HCT116 (cell line): ENCODE results near the gene ETS2.

ENCODE experiments used
- CEBPB ChIP-seq: IDR thresholded peaks from 2 replicates; pipeline ENCODE4 v1.6.1; 2012; ENCODE audit warnings: low read depth
- ELF1 ChIP-seq: IDR thresholded peaks from 2 replicates; pipeline ENCODE4 v1.6.1; 2012; ENCODE audit warnings: low read depth, borderline replicate concordance
- EZH2phosphoT487 ChIP-seq: fragments of 200-600 bp; IDR thresholded peaks from 2 replicates; pipeline ENCODE4 v1.6.1; 2018; ENCODE audit warnings: antibody characterized with exemption, borderline replicate concordance
- JUND ChIP-seq: IDR thresholded peaks from 2 replicates; pipeline ENCODE4 v1.6.1; 2012
- POLR2A ChIP-seq: IDR thresholded peaks from 2 replicates; pipeline ENCODE4 v1.7.0; 2011; ENCODE audit warnings: borderline replicate concordance; ENCODE audit not compliant: insufficient read depth, insufficient read length; ENCODE audit errors: extremely low read depth
- POLR2AphosphoS5 ChIP-seq: IDR thresholded peaks from 2 replicates; pipeline ENCODE4 v1.6.1; 2011; ENCODE audit warnings: mild to moderate bottlenecking, low read depth, low read length, moderate library complexity
- SP1 ChIP-seq: IDR thresholded peaks from 2 replicates; pipeline ENCODE4 v1.6.1; 2012; ENCODE audit warnings: low read depth
- SRF ChIP-seq: IDR thresholded peaks from 2 replicates; pipeline ENCODE4 v1.6.1; 2012; ENCODE audit warnings: low read depth
- YY1 ChIP-seq: IDR thresholded peaks from 2 replicates; pipeline ENCODE4 v1.6.1; 2011; ENCODE audit warnings: low read length, low read depth, moderate library complexity, mild to moderate bottlenecking; ENCODE audit not compliant: insufficient replicate concordance; ENCODE audit errors: extremely low read depth
- ZFX ChIP-seq: fragments of 450-650 bp; IDR thresholded peaks from 2 replicates; pipeline ENCODE4 v1.6.1; 2017
- TF ChIP-seq, protein P1 (sequence below), 3 experiments: fragments of 200-600 bp in 1 of 3; sonication (generic) in 1 of 3; IDR thresholded peaks in 2 of 3; conservative IDR thresholded peaks in 1 of 3; 2 replicates each; pipeline ENCODE4 v1.5.1; 2012 to 2017; ENCODE audit warnings: low read depth in 2 of 3, low read length in 2 of 3, antibody characterized with exemption in 1 of 3, borderline replicate concordance in 1 of 3, control low read depth in 1 of 3, mild to moderate bottlenecking in 1 of 3, mixed read lengths in 1 of 3, mixed run types in 1 of 3, moderate library complexity in 1 of 3; ENCODE audit not compliant: insufficient read depth in 1 of 3
- TF ChIP-seq, protein P2 (sequence below): IDR thresholded peaks from 2 replicates; pipeline ENCODE4 v1.6.1; 2012
- TF ChIP-seq, protein P3 (sequence below): IDR thresholded peaks from 2 replicates; pipeline ENCODE4 v1.6.1; 2012; ENCODE audit warnings: low read depth

DNA sequence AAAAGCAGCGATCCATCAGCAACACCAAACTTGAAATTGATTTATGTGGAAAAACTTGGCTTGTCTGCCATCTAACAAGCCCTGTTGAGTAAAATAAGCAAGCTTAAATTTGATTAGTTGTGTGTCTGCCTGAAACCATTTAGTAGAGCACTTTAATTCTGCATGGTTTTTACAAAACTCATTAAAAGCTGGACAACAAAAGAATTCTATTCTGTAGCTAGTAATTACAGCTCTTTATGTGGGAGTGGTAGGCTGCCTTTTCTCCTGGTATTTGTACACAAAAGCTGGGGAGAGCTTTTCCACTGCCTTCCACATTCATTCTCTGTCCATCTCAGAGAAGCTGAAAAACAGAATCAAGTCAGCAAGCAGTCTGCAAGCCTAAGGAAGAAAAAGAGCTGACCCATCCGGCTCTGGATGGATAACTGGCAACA is 1.7 kb downstream of the ETS2 start:
- TF ChIP-seq, protein P1, sequence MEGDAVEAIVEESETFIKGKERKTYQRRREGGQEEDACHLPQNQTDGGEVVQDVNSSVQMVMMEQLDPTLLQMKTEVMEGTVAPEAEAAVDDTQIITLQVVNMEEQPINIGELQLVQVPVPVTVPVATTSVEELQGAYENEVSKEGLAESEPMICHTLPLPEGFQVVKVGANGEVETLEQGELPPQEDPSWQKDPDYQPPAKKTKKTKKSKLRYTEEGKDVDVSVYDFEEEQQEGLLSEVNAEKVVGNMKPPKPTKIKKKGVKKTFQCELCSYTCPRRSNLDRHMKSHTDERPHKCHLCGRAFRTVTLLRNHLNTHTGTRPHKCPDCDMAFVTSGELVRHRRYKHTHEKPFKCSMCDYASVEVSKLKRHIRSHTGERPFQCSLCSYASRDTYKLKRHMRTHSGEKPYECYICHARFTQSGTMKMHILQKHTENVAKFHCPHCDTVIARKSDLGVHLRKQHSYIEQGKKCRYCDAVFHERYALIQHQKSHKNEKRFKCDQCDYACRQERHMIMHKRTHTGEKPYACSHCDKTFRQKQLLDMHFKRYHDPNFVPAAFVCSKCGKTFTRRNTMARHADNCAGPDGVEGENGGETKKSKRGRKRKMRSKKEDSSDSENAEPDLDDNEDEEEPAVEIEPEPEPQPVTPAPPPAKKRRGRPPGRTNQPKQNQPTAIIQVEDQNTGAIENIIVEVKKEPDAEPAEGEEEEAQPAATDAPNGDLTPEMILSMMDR (IDR thresholded peaks at IDR 0.05 in 2 of 3, conservative IDR thresholded peaks at IDR 0.05 in 1 of 3; ENCODE audit: borderline replicate concordance in 1 of 3, insufficient read depth in 1 of 3, low read depth in 2 of 3, low read length in 2 of 3), result no peak
- TF ChIP-seq, protein P2, sequence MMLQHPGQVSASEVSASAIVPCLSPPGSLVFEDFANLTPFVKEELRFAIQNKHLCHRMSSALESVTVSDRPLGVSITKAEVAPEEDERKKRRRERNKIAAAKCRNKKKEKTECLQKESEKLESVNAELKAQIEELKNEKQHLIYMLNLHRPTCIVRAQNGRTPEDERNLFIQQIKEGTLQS, result no peak
- TF ChIP-seq ELF1 (no peak), POLR2AphosphoS5 (no peak), SRF (no peak), ZFX (no peak), POLR2A (no peak), YY1 (no peak), CEBPB (no peak), EZH2phosphoT487 (no peak), JUND (no peak), SP1 (no peak)
- TF ChIP-seq, protein P3, sequence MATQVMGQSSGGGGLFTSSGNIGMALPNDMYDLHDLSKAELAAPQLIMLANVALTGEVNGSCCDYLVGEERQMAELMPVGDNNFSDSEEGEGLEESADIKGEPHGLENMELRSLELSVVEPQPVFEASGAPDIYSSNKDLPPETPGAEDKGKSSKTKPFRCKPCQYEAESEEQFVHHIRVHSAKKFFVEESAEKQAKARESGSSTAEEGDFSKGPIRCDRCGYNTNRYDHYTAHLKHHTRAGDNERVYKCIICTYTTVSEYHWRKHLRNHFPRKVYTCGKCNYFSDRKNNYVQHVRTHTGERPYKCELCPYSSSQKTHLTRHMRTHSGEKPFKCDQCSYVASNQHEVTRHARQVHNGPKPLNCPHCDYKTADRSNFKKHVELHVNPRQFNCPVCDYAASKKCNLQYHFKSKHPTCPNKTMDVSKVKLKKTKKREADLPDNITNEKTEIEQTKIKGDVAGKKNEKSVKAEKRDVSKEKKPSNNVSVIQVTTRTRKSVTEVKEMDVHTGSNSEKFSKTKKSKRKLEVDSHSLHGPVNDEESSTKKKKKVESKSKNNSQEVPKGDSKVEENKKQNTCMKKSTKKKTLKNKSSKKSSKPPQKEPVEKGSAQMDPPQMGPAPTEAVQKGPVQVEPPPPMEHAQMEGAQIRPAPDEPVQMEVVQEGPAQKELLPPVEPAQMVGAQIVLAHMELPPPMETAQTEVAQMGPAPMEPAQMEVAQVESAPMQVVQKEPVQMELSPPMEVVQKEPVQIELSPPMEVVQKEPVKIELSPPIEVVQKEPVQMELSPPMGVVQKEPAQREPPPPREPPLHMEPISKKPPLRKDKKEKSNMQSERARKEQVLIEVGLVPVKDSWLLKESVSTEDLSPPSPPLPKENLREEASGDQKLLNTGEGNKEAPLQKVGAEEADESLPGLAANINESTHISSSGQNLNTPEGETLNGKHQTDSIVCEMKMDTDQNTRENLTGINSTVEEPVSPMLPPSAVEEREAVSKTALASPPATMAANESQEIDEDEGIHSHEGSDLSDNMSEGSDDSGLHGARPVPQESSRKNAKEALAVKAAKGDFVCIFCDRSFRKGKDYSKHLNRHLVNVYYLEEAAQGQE, result no peak
